Measurements from ENCODE around the gene ZGPAT. TPM values are rescaled to one million over a fixed set of nuclear protein-coding genes. Genes with fewer than 3 reads are reported as not detected.

The ZGPAT gene
- total RNA-seq, 1 experiment from 2014 or later, result 27.6 TPM

DNA sequence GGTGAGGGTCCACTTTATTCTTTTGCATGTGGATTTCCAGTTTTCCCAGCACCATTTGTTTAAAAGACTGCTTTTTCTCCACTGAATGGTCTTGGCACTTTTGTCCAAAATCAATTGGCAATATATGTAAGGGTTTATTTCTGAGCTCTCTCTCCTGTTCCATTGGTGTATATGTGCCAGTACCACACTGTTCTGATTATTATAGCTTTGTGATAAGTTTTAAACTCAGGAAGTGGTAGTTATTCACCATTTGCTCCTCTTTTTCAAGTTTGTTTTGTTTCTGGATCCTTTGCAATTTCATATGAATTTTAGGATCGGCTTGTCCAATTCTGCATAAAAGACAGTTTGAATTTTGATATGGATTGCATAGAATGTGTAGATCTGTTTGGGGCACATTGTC lies 4.4 kb downstream of the ZGPAT start:
- no CpG with 5 or more reads among the region's 1 CpG for WGBS (ENCODE audit: extremely low coverage, insufficient read length, low lambda C conversion rate)
- H3K4me1 ChIP-seq (ENCODE audit: insufficient read depth, low read length), result no peaks in the 10 kb centered on the region

More for the DNA sequence above, 4.4 kb downstream of the ZGPAT start:
- Histone ChIP-seq H3T11ph (ENCODE audit: low read length) (no peak overlapping the region), H3K9me3 (ENCODE audit: control insufficient read depth, low read depth, low read length) (no peaks in the 10 kb centered on the region), H4K8ac (replicated peaks; ENCODE audit: insufficient read length, low read depth, low read length) (no peak overlapping the region), H3K4ac (ENCODE audit: low read depth, low read length) (no peak overlapping the region), H3K79me1 (ENCODE audit: insufficient read depth, low read depth, low read length, poor library complexity, severe bottlenecking) (peaks cover 3% of the 10 kb centered on the region), H2BK15ac (ENCODE audit: low read depth, low read length) (no peak overlapping the region), H4K20me1 (ENCODE audit: control insufficient read depth, insufficient read depth, insufficient read length) (no peaks in the 10 kb centered on the region), H4K91ac (ENCODE audit: insufficient read length, low read depth, low read length) (no peak overlapping the region), H2BK5ac (ENCODE audit: insufficient read length, low read length) (no peak overlapping the region), H3K56ac (ENCODE audit: insufficient read length, low read depth, low read length) (no peak overlapping the region), H3K14ac (ENCODE audit: insufficient read depth, low read length) (no peak overlapping the region), H2BK120ac (ENCODE audit: low read depth, low read length, poor library complexity, severe bottlenecking) (no peak overlapping the region), H3K79me2 (ENCODE audit: insufficient read depth, low read length) (peaks cover 9% of the 10 kb centered on the region; the same call in 1 of the 2 replicates), H2AK5ac (ENCODE audit: insufficient read length, low read length) (no peak overlapping the region), H3K9ac (ENCODE audit: extremely low read depth, insufficient read length, low read length) (no peak overlapping the region), H3K4me2 (ENCODE audit: insufficient read depth, insufficient read length, low read length) (no peak overlapping the region), H3K23me2 (ENCODE audit: insufficient read length, low read depth, low read length, poor library complexity, severe bottlenecking) (peaks cover 7% of the 10 kb centered on the region), H3K18ac (ENCODE audit: insufficient read length, low read depth, low read length) (no peak overlapping the region), H2BK12ac (ENCODE audit: insufficient read length, low read depth, low read length) (no peak overlapping the region), H3K27me3 (ENCODE audit: insufficient read depth, low read length) (no peaks in the 10 kb centered on the region), H3K23ac (ENCODE audit: insufficient read length, low read depth, low read length) (no peak overlapping the region), H2BK20ac (ENCODE audit: low read depth, low read length, poor library complexity, severe bottlenecking) (no peak overlapping the region), H3K27ac (ENCODE audit: insufficient read length, low read depth, low read length) (no peak overlapping the region), H2AFZ (ENCODE audit: low read length) (no peak overlapping the region), H4K5ac (ENCODE audit: insufficient read length, low read depth, low read length) (no peak overlapping the region)
- Mint-ChIP-seq H3K9me3 (peaks cover 0 to 3% of the 10 kb centered on the region in 2 experiments; a peak in 1 of 5 replicates), H3K36me3 (ENCODE audit: insufficient read depth in 1 of 3, low read depth in 3 of 3) (peaks cover 46 to 60% (median 55%) of the 10 kb centered on the region in 3 experiments), H3K4me3 (no peak overlapping the region), H3K4me1 (peaks cover 4 to 8% of the 10 kb centered on the region in 2 experiments), H3K27ac (no peak overlapping the region), H3K27me3 (ENCODE audit: low read depth) (no peaks in the 10 kb centered on the region)
- no peak for TF ChIP-seq CTCF (conservative IDR thresholded peaks at IDR 0.05)
- no peak for DNase-seq

Data from H9 (cell line).